Measurements from ENCODE around the gene IRS1.

GRCh38 chr2:226766352-226767055 lies 33.1 kb downstream of the IRS1 start:
- TF ChIP-seq CTCF (IDR thresholded peaks at IDR 0.05; ENCODE audit: borderline replicate concordance, extremely low read depth, low read length, poor library complexity, severe bottlenecking): no peak
- TF ChIP-seq EZH2 (IDR thresholded peaks at IDR 0.05; ENCODE audit: borderline replicate concordance, low read depth, low read length, severe bottlenecking): no peak
